Smooth muscle cell of the coronary artery (primary cell): ENCODE results near the gene PLXDC2. TPM values are rescaled to one million over a fixed set of nuclear protein-coding genes. Genes with fewer than 3 reads are reported as not detected.

ENCODE experiments used
- total RNA-seq: library from RNA; depleted of rRNA; stranded (reverse); fragments of >200 nt; gene quantifications from 2 replicates; pipeline ENCODE4 v1.2.3, GENCODE V29; 2014; ENCODE audit warnings: low replicate concordance

Gene PLXDC2
- 2.1 and 27.1 TPM in 2 replicates for total RNA-seq

GRCh38 chr10:19816411-19817230 lies at the start of gene PLXDC2:
Gene PLXDC2 (plus strand): TSS chr10:19816432.

